Measurements from ENCODE around the gene RMP24.
"Not testable (repeated sequence)": the region's sequence is repeated elsewhere in the genome, so short reads cannot be mapped to it uniquely, and the experiment has no call there.

Gene RMP24

DNA sequence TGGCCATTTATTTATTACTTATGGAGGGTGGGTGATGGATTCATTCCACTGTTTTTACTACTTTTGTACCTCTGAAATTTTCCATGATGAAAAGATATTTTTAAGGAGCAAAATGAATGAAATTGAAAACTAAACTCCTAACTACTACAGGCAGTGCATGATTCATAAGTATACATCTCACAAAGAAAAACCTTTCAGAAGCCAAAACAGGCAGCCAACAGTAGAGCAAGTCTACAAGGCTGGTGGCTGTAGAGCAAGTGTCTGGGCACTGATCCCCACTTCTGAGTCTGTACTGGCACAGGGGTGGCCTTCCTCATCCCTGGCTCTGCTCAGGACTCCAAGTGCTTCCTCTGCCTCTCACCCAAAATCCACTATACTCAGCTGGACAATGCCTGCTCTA is 8.2 kb upstream of the RMP24 start:
- ChIA-PET CTCF (ENCODE audit: partially characterized antibody) (no interaction called here), POLR2A (ENCODE audit: partially characterized antibody) (no interaction called here)
- H3K4me3 Mint-ChIP-seq = no peak overlapping the region
- H3K27me3 Mint-ChIP-seq = peaks cover 1 to 2% of the 10 kb centered on the region in 2 donors
- no peak for DNase-seq
- Histone ChIP-seq H3K27ac (ENCODE audit: low read depth, low read length) (no peak overlapping the region), H3K4me1 (ENCODE audit: insufficient read depth, low read length) (peaks cover 12% of the 10 kb centered on the region), H3K4me3 (ENCODE audit: low read length in 2 of 2) (no peak overlapping the region), H3K27me3 (ENCODE audit: insufficient read depth, low read length) (no peaks in the 10 kb centered on the region), H3K36me3 (ENCODE audit: insufficient read depth, low read length) (no peaks in the 10 kb centered on the region), H3K9me3 (ENCODE audit: control insufficient read depth in 1 of 2, low read length in 2 of 2) (no peaks in the 10 kb centered on the region)
- H3K9me3 Mint-ChIP-seq = peaks cover 0 to 6% (median 2%) of the 10 kb centered on the region in 8 donors
- no peak overlapping the region for H3K27ac Mint-ChIP-seq
- intact Hi-C loops (cut with micrococcal nuclease) = no loop called here
- peaks cover 7 to 23% (median 14%) of the 10 kb centered on the region in 4 donors for H3K4me1 Mint-ChIP-seq
- peaks cover 0 to 6% of the 10 kb centered on the region in 2 donors for H3K36me3 Mint-ChIP-seq

- CTCF ChIA-PET (ENCODE audit: partially characterized antibody) = interaction anchor here (1.4 to 1.9 kb wide), 2 partner anchors 16 to 17 kb away, joined by 3 to 8 read pairs; no protein-coding TSS in a partner anchor
- intact Hi-C loops (cut with micrococcal nuclease); H3K9me3 ChIP-seq (ENCODE audit: control insufficient read depth in 1 of 2, low read length in 2 of 2); H3K36me3 ChIP-seq (ENCODE audit: insufficient read depth, low read length); H3K27me3 ChIP-seq (ENCODE audit: insufficient read depth, low read length); H3K27ac ChIP-seq (ENCODE audit: low read depth, low read length); DNase-seq; H3K27me3 Mint-ChIP-seq; H3K9me3 Mint-ChIP-seq; H3K4me3 ChIP-seq (ENCODE audit: low read length in 2 of 2); POLR2A ChIA-PET (ENCODE audit: partially characterized antibody): not testable (repeated sequence)
- peak overlapping the region in 4 of 7 donors; percentile 5 to 85 (median 65) for H3K27ac Mint-ChIP-seq
- peaks cover 32% of the 10 kb centered on the region for H3K4me1 ChIP-seq (ENCODE audit: insufficient read depth, low read length)
- H3K36me3 Mint-ChIP-seq = peaks cover 0 to 10% of the 10 kb centered on the region in 2 donors
- peaks cover 21 to 48% (median 32%) of the 10 kb centered on the region in 4 donors for H3K4me1 Mint-ChIP-seq
- H3K4me3 Mint-ChIP-seq = peak overlapping the region in 5 of 8 donors; percentile 1 to 80 (median 26)
Observed at GRCh38 chr18:35967866-35968265, 4.6 kb upstream of the RMP24 start.

DNA sequence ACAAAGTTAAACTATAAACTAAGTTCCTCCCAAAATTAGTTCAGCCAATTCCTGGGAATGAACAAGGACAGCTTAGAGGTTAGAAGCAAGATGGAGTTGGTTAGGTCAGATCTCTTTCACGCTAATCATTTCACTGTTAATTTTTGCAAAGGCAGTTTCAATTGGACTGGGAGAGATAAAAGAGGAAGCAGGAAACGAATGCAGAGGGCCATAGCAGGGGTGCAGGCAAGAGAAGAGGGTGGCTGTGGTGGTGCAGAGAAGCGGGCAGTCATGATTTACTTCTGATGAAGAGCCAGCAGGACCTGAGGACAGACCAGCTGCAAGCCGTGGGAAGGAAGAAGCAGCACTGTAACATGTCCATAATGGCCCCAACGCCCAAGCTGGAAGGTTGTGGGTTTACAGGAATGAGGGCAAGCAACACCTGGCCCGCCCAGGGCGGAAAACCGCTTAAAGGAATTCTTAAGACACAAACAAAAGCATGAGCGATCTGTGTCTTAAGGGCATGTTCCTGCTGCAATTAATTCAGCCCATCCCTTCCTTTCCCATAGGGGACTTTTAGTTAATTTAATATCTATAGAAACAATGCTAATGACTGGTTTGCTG is 4.1 kb upstream of the RMP24 start:
- ChIA-PET POLR2A (ENCODE audit: partially characterized antibody) (no interaction called here), CTCF (ENCODE audit: partially characterized antibody) (interaction anchor here (1.4 to 1.9 kb wide), 2 partner anchors 16 to 18 kb away, joined by 3 to 8 read pairs; no protein-coding TSS in a partner anchor)
- peaks cover 0 to 13% of the 10 kb centered on the region in 2 donors for H3K36me3 Mint-ChIP-seq
- Histone ChIP-seq H3K4me1 (ENCODE audit: insufficient read depth, low read length) (peaks cover 36% of the 10 kb centered on the region), H3K27ac (ENCODE audit: low read depth, low read length) (no peak overlapping the region), H3K27me3 (ENCODE audit: insufficient read depth, low read length) (no peaks in the 10 kb centered on the region), H3K9me3 (ENCODE audit: control insufficient read depth in 1 of 2, low read length in 2 of 2) (no peaks in the 10 kb centered on the region), H3K4me3 (ENCODE audit: low read length in 2 of 2) (no peak overlapping the region), H3K36me3 (ENCODE audit: insufficient read depth, low read length) (no peaks in the 10 kb centered on the region)
- H3K4me3 Mint-ChIP-seq = peak overlapping the region; percentile 1 to 80 (median 32)
- peaks cover 25 to 53% (median 36%) of the 10 kb centered on the region in 4 donors for H3K4me1 Mint-ChIP-seq
- peaks cover 0 to 1% (median 0%) of the 10 kb centered on the region in 8 donors for H3K9me3 Mint-ChIP-seq
- DNase-seq = no peak
- intact Hi-C loops (cut with micrococcal nuclease) = no loop called here
- peak overlapping the region in 6 of 7 donors; percentile 5 to 85 (median 79) for H3K27ac Mint-ChIP-seq
- H3K27me3 Mint-ChIP-seq = no peaks in the 10 kb centered on the region

- peaks cover 0 to 1% (median 0%) of the 10 kb centered on the region in 8 donors for H3K9me3 Mint-ChIP-seq
- H3K4me3 Mint-ChIP-seq = peak overlapping the region in 7 of 8 donors; percentile 45 to 96 (median 89)
- peaks cover 32 to 64% (median 46%) of the 10 kb centered on the region in 4 donors for H3K4me1 Mint-ChIP-seq
- no peaks in the 10 kb centered on the region for H3K27me3 ChIP-seq (ENCODE audit: insufficient read depth, low read length)
- intact Hi-C loops (cut with micrococcal nuclease) = loop anchor here (5.0 kb wide), 2 partner anchors 677 to 992 kb away; partner anchors contain the start of gene ZSCAN30
- no peak overlapping the region for H3K4me3 ChIP-seq (ENCODE audit: low read length in 2 of 2)
- POLR2A ChIA-PET (ENCODE audit: partially characterized antibody) = interaction anchor here (1.3 kb wide), 1 partner anchor 19 kb away, joined by 3 read pairs; no protein-coding TSS in a partner anchor
- H3K36me3 Mint-ChIP-seq = peaks cover 0 to 20% of the 10 kb centered on the region in 2 donors
- DNase-seq = no peak
- H3K4me1 ChIP-seq (ENCODE audit: insufficient read depth, low read length) = peaks cover 49% of the 10 kb centered on the region
- H3K27me3 Mint-ChIP-seq = no peaks in the 10 kb centered on the region
- CTCF ChIA-PET (ENCODE audit: partially characterized antibody) = no interaction called here
- peaks cover under 1% of the 10 kb centered on the region for H3K36me3 ChIP-seq (ENCODE audit: insufficient read depth, low read length)
- peak overlapping the region; percentile 68 to 97 (median 83) for H3K27ac Mint-ChIP-seq
- no peaks in the 10 kb centered on the region for H3K9me3 ChIP-seq (ENCODE audit: control insufficient read depth in 1 of 2, low read length in 2 of 2)
- H3K27ac ChIP-seq (ENCODE audit: low read depth, low read length) = peak overlapping the region; percentile 44
Observed at GRCh38 chr18:35969676-35970075, 2.8 kb upstream of the RMP24 start.

DNA sequence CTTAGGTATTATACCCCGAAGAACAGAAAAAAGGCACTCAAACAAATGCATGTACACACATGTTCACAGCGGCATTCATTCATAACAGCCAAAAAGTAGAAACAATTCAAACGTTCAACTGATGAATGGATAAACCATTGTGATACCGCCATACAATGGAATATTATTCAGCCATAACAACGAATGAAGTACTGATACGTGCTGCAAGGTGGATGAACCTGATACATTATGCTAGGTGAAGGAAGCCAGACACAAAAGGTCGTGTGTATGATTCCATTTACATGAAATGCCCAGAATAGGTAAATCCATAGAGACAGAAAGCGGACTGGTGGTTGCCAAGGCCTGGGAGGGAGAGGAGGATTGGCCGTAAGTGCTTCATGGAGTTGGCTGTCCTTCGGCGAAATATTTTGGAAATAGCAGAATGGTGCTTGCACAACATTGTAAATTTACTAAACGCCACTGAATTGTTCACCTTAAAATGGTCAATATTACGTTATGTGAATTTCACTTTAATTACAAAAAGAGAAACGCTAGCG is 750 bp upstream of the RMP24 start:
- H3K4me3 Mint-ChIP-seq = peak overlapping the region; percentile 91 to 98 (median 96)
- Histone ChIP-seq H3K27ac (ENCODE audit: low read depth, low read length) (peak overlapping the region; percentile 72), H3K27me3 (ENCODE audit: insufficient read depth, low read length) (no peaks in the 10 kb centered on the region), H3K4me3 (ENCODE audit: low read length in 2 of 2) (peak overlapping the region; percentile 84 to 92), H3K9me3 (ENCODE audit: control insufficient read depth in 1 of 2, low read length in 2 of 2) (no peaks in the 10 kb centered on the region), H3K36me3 (ENCODE audit: insufficient read depth, low read length) (peaks cover 18% of the 10 kb centered on the region), H3K4me1 (ENCODE audit: insufficient read depth, low read length) (peaks cover 51% of the 10 kb centered on the region)
- peaks cover 39 to 69% (median 53%) of the 10 kb centered on the region in 4 donors for H3K4me1 Mint-ChIP-seq
- CTCF ChIA-PET (ENCODE audit: partially characterized antibody) = interaction anchor here (1.2 kb wide), 1 partner anchor 21 kb away, joined by 4 read pairs; no protein-coding TSS in a partner anchor
- POLR2A ChIA-PET (ENCODE audit: partially characterized antibody) = interaction anchor here (0.9 to 4.0 kb wide), 11 partner anchors 13 to 930 kb away, joined by 3 to 31 read pairs (median 6); partner anchors contain the start of genes ELP2, INO80C, KIAA1328 and MAPRE2
- peak overlapping the region; percentile 92 to 99 (median 97) for H3K27ac Mint-ChIP-seq
- intact Hi-C loops (cut with micrococcal nuclease) = loop anchor here (1.0 to 5.0 kb wide), 11 partner anchors 21 to 994 kb away; partner anchors contain the start of genes ELP2, INO80C, MAPRE2 and RPRD1A
- DNase-seq = no peak
- H3K36me3 Mint-ChIP-seq = peaks cover 11 to 34% of the 10 kb centered on the region in 2 donors
- no peaks in the 10 kb centered on the region for H3K27me3 Mint-ChIP-seq
- H3K9me3 Mint-ChIP-seq = peaks cover 0 to 1% (median 0%) of the 10 kb centered on the region in 8 donors

GRCh38 chr18:35973650-35974049 is 1.2 kb downstream of the RMP24 start:
- H3K4me1 Mint-ChIP-seq = peaks cover 39 to 55% (median 47%) of the 10 kb centered on the region in 4 donors
- H3K36me3 ChIP-seq (ENCODE audit: insufficient read depth, low read length) = peaks cover 35% of the 10 kb centered on the region
- peak overlapping the region; percentile 72 for H3K27ac ChIP-seq (ENCODE audit: low read depth, low read length)
- H3K27me3 Mint-ChIP-seq = no peaks in the 10 kb centered on the region
- intact Hi-C loops (cut with micrococcal nuclease) = loop anchor here (2.0 to 5.0 kb wide), 4 partner anchors 597 to 996 kb away; partner anchors contain the start of genes MAPRE2, ZNF396 and ZSCAN30
- peak overlapping the region in 1 of 2 donors; percentile 92 for H3K4me3 ChIP-seq (ENCODE audit: low read length in 2 of 2)
- ChIA-PET CTCF (ENCODE audit: partially characterized antibody) (interaction anchor here (2.2 kb wide), 1 partner anchor 43 kb away, joined by 6 read pairs; no protein-coding TSS in a partner anchor), POLR2A (ENCODE audit: partially characterized antibody) (interaction anchor here (2.0 to 4.0 kb wide), 3 partner anchors 94 to 476 kb away, joined by 16 to 31 read pairs (median 17); partner anchors contain the start of genes ELP2, INO80C, RPRD1A and SLC39A6)
- DNase-seq = no peak
- peaks cover 0 to 1% (median 0%) of the 10 kb centered on the region in 8 donors for H3K9me3 Mint-ChIP-seq
- peaks cover 28 to 50% of the 10 kb centered on the region in 2 donors for H3K36me3 Mint-ChIP-seq
- H3K27ac Mint-ChIP-seq = peak overlapping the region; percentile 77 to 98 (median 97)
- peaks cover 44% of the 10 kb centered on the region for H3K4me1 ChIP-seq (ENCODE audit: insufficient read depth, low read length)
- no peaks in the 10 kb centered on the region for H3K9me3 ChIP-seq (ENCODE audit: control insufficient read depth in 1 of 2, low read length in 2 of 2)
- H3K4me3 Mint-ChIP-seq = peak overlapping the region; percentile 91 to 98 (median 96)
- no peaks in the 10 kb centered on the region for H3K27me3 ChIP-seq (ENCODE audit: insufficient read depth, low read length)
